Activated effector memory CD4-positive, alpha-beta T cell treated with Interleukin-2 at 50 U/mL for 16 hours (primary cell): ENCODE data around the gene VPS54.
"Not testable (repeated sequence)": the region's sequence is repeated elsewhere in the genome, so short reads cannot be mapped to it uniquely, and the experiment has no call there.

Source experiments
- DNase-seq: peaks from one replicate; pipeline ENCODE4 v3.0.0-alpha.2; 2020

The VPS54 gene

DNA sequence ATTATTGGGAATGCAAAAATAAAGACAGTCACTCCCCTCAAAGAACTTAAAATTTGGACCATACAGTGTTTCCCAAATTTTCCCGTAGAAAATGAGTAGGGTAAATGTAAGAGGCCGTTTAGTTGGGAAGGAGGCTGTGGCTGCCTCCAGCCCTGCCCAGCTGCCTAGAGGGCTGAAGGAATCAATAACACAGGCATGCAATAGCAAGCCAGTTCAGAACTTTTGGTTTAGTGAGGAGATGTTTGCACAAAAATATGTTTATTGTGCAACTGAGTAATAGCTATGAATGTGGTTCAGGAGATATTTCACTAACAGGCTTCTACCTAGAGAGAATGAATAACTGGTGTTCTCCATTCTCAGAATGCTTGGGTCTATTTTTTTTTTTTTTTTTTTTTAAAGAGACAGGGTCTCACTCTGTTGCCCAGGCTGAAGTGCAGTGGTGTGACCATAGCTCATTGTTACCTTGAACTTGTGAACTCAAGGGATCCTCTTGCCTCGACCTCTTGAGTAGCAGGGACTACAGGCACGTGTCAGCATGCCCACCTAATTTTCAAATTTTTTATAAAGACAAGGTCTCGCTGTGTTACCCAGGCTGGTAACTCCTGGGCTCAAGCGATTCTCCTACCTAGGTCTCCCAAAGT lies 153.9 kb downstream of the VPS54 start:
- DNase-seq: no peak

- DNase-seq: no peak
These were observed 155.5 kb downstream of the VPS54 start for GRCh38 chr2:63863707-63864106.

GRCh38 chr2:63862806-63863205 lies 156.4 kb downstream of the VPS54 start:
- DNase-seq: no peak

- DNase-seq: peak; percentile 31
These were observed 157.9 kb downstream of the VPS54 start for GRCh38 chr2:63861220-63861822.

DNA sequence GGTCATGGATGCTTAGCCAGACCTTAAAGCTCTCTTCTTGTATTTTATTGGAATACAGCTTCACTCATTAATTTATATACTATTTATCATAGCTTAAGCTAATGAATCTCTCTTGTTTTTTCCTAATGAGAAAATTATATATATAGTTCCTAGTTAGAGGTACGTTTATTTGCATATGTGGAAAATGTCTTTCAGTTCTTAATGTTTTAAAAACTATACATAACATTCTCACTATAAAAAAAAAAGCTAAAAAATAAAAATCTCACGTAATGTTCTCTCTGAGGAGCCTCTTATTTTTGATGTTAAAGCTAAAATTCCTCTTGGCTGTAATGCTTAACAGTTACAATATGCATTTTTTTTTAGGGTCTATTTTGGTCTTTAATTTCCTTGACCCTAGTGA lies 160.9 kb downstream of the VPS54 start:
- DNase-seq: no peak

GRCh38 chr2:63856303-63856603 lies 163.0 kb downstream of the VPS54 start:
- DNase-seq: peak; percentile 50

- no peak for DNase-seq
These were observed 163.6 kb downstream of the VPS54 start for GRCh38 chr2:63855418-63856302.

DNA sequence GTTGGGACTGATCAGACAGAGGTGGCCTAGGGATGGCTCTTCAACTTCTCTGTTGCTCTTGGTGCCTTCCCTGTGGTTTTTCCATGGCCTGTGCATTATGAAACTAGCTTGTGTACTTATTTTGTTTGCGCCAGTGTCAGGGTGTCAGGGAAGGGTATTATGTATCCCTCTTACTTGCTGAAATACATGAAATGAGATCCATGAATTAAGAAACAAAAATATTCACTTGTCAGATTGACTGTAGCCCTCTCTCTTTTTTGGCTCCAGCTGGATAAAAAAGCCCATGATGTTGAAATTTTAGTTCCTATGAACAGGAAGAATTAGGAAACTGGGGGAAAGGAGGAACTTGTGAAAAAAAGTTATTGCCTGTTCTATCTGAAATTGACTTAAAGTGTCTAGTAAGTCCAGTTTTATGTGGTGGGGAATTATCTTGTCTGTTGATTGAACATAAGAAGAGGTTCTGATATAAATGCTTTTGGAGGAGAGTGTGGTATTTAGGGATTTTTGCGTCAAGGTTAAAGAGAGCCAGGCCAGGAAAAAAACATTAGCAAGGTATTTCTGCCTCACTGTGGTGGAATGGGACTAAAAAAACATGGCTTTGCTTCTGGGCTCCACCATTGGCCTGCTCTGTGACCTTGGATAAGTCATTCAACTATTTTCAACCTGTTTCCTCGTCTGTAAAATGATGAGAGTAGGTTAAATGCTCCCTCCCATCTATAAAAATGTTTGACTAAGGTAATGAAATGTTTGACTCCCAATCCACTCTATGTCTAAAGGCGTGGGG lies 165.5 kb downstream of the VPS54 start:
- DNase-seq: no peak

DNA sequence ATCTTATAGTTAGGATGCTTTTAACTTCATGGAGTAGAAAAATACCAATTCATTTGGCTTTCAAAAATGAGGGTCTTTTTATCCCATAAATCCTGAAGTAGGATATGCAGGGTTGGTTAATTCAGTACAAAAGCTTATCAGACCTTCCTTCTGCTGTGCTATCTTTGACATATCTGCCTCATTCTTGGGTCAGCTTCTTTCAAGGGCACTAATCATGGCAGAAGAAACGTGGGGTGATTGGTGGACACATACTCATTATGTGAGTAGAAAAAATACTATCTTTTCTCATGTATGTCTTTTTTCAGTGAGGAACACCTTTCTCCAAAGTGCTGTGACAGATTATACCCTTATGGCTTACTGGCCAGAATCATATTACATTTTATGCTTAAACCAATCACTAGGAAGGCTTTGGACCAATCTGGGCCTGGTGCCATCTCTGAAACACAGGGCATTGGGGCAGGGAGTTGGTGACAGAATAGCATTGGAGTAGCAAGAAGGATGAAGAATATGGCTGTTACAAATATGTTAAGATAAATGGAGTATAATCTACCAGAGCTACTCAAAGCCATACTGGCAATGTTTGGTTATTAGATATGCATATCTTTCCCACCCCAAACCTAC lies 167.4 kb downstream of the VPS54 start:
- no peak for DNase-seq

DNA sequence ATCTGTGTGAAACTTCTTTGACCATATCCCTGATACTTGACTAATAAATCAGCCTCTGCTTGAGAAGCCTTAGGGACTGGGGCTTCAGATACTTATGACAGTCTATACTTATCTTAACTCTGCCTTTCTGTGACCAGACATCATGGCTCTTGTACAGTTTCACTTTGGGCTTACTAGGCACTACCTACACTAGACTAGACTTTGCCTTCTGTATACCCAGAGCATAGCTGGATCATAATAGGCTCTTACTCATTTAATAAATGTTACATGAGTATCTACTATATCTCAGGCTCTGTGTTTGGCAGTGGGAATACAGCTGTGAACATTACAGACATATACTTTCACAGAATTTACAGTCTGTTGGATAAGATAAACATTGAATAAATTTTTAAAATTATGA lies 168.6 kb downstream of the VPS54 start:
- DNase-seq: no peak

DNA sequence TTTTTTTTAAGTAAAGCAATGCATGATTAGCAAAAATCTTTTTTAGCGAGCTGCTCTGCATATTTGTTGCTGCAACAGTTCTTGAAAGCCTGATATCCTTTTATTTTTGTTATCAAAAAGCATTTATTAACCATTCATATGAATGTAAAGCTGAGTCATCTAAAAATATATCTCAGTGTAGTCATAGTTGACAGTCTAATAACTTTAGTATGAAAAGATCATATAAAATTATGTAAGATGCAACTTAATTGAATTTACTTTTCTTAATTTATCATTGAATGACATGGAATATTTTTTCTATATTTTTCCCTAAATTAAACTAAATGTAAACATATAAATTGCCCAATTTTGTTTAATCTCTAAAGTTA lies 169.0 kb downstream of the VPS54 start:
- no peak for DNase-seq

DNA sequence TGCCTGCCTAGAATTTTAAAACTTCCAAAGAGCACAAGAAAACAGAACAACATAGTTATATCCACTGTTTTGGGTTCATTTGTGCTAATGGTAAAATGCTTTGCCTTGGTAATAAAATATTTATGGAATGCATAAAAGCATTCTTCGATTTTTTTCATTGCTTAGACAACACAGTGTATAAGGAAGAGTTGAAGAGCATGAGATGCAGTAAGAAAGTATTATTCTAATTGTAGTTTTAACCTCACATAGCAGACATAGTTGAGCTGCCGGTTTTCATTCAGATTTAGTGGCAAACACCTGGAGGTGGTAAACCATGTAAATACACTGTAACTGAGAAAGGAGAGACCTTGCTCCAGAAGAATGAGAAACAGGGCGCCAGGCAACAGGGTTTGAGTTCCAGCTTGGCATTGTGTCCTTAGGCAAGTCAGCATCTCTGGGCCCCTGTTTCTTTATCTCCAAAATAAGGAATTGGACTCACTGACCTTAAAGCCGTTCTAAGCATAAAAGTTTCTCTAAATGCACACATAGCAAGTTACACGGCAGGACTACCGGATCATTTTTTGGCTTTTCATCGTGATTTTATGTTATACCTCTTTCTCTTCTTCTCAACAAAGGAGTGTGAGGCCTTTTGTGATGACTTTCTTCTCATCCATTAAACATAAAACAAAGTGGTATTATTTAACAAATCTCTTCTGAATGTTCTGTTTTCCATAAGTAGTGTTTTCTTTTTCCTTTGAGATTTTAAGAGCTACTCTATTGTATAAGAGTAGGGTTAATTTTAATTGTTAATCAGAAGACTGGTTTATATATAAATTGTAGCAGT lies 169.6 kb downstream of the VPS54 start:
- DNase-seq: no peak

DNA sequence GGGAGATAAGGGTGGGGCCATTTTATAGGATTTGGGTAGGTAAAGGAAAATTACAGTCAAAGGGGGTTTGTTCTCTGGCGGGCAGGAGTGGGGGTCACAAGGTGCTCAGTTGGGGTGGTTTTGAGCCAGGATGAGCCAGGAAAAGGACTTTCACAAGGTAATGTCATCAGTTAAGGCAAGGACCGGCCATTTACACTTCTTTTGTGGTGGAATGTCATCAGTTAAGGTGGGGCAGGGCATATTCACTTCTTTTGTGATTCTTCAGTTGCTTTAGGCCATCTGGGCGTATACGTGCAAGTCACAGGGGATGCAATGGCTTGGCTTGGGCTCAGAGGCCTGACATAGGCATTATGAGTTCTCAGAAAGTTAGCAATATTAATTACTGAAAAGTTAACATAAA lies 171.7 kb downstream of the VPS54 start:
- DNase-seq: not testable (repeated sequence)

GRCh38 chr2:63846487-63846886 lies 172.7 kb downstream of the VPS54 start:
- DNase-seq: no peak

- DNase-seq: no peak
These were observed 173.4 kb downstream of the VPS54 start for GRCh38 chr2:63845866-63846265.

- DNase-seq: no peak
These were observed 174.6 kb downstream of the VPS54 start for GRCh38 chr2:63844616-63845015.

DNA sequence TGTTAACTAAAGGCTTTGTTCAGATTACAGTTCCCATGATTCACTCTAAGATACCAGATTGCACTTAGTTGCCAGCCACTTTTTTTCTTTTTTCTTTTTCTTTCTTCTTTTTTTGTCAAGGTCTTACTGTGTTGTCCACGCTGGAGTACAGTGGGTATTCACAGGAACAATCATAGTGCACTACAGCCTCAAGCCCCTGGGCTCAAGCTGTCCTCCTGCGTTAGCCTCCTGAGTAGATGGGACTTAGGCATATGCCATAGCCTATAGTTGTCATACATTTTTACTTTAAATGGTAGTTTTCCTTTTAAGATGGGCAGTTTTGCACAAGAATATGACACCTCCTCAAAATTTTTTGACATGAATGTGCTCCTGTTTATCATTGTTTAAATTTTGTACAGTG lies 175.4 kb downstream of the VPS54 start:
- no peak for DNase-seq

GRCh38 chr2:63843093-63843492 lies 176.1 kb downstream of the VPS54 start:
- no peak for DNase-seq

DNA sequence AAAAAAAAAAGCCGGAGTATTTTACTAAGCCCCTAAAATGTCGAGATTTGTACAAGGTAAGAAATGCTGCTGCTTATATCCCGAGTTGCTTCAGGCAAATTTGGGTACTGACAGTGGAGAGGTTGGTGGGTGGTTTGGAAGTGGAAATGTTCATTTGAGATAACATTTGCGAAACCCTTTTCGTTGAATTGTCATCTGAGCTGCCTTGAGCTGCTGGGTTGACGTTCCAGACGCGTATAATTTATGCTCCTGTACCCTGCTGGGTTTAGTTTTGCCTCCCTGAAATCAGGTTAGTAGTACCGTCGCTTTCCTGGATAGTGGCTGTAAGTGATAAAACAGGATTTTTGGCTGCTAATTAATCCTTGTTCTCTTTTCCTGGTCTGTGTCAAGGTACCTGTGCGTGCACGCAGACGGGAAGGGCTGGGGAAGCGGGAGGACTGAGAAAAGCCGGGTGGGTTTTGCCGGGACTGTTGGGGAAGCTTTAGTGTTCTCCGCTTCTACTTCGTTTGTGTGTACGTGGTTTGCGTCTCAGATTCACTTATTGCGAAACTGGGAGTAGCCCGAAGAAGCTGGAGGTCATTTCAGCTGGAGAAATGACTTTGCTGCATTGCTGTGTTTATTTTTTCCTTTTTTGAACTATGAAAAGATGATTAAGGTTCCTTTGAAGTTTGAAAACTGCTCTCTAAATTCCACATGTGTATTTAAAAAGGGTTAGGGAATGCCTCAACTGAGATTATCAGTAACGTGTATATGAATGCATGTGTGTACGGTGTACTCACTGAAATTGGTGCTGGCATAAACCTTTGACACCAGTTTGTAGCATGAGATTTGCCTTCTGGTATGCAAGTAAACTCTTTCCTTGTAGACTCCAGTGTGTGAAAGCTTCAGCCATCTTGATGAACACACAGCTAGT lies 176.8 kb downstream of the VPS54 start:
- no peak for DNase-seq
